HepG2 (cell line): ENCODE measurements around the gene CISD3. TPM values are rescaled to one million over a fixed set of nuclear protein-coding genes. Genes with fewer than 3 reads are reported as not detected.
A peak's percentile ranks its signal among the peaks of the same experiment; 100 is the strongest.

ENCODE experiments used
- ATAC-seq: fragments of 200-7000 bp; cut with Tn5 transposase; 3 replicates; pipeline ENCODE4 v1.9.1; 2020; ENCODE audit warnings: mild to moderate bottlenecking, moderate library complexity
- BruUV-seq: library from RNA; stranded (reverse); fragments of 400-500 nt; replicated peaks from 2 replicates; lab custom pipeline; 2021; lab: Mats Ljungman, UMichigan
- CTCF ChIA-PET: fragments of 300-600 bp; formaldehyde crosslinking; extraction: SDS; loops from one replicate; lab custom pipeline; 2021; ENCODE audit warnings: low total read pairs, inconsistent platforms, low intra/inter-chr PET ratio; lab: Yijun Ruan, JAX
- POLR2A ChIA-PET: fragments of 350-600 bp; sonication (Branson Sonifier 250); formaldehyde crosslinking; loops from one replicate; lab custom pipeline; 2020; ENCODE audit warnings: antibody characterized with exemption, inconsistent platforms; lab: Yijun Ruan, JAX
- DNase-seq: peaks from one replicate; pipeline ENCODE4 v3.0.0-alpha.2; 2015; ENCODE audit warnings: low spot score
- FAIRE-seq: peaks from 3 replicates; lab custom pipeline; 2011; peaks lifted over from hg19 to GRCh38; lab: Jason Lieb, UNC
- H2AFZ ChIP-seq: one replicate; pipeline ENCODE4 v1.6.1; 2011; ENCODE audit warnings: low read length, inconsistent platforms
- H3K27ac ChIP-seq: fragments of 300-600 bp; 3 replicates; pipeline ENCODE4 v1.8.0; 2011; ENCODE audit warnings: mixed run types, mild to moderate bottlenecking, mixed read lengths, low read length, inconsistent platforms; ENCODE audit not compliant: insufficient read depth; ENCODE audit errors: extremely low read length
- H3K27me3 ChIP-seq, 2 experiments: fragments of 200-600 bp in 1 of 2; 2 replicates in 1 of 2; 3 replicates in 1 of 2; pipeline versions ENCODE4 v1.6.0 to v1.8.0; 2011; ENCODE audit warnings: low read length in 2 of 2, mild to moderate bottlenecking in 2 of 2, moderate library complexity in 2 of 2, inconsistent platforms in 1 of 2; ENCODE audit not compliant: insufficient read depth in 2 of 2, control insufficient read depth in 1 of 2
- H3K36me3 ChIP-seq, 2 experiments: fragments of 200-600 bp in 1 of 2; replicated peaks in 1 of 2; 2 replicates in 1 of 2; 3 replicates in 1 of 2; pipeline versions ENCODE4 v1.5.1 to v1.8.0; 2011; ENCODE audit warnings: low read length in 2 of 2, inconsistent platforms in 1 of 2; ENCODE audit not compliant: insufficient read depth in 2 of 2, control insufficient read depth in 1 of 2
- H3K4me1 ChIP-seq: 2 replicates; pipeline ENCODE4 v1.5.1; 2012; ENCODE audit warnings: low read length, inconsistent platforms; ENCODE audit not compliant: insufficient read depth
- H3K4me2 ChIP-seq: 2 replicates; pipeline ENCODE4 v1.6.0; 2011; ENCODE audit warnings: low read depth, low read length, inconsistent platforms
- H3K4me3 ChIP-seq, 3 experiments: fragments of 200-600 bp in 1 of 3; sonication (generic), shearing (Covaris generic) in 1 of 3; replicated peaks in 1 of 3; 2 replicates each; pipeline ENCODE4 v1.5.1; 2011 to 2016; ENCODE audit warnings: low read length in 3 of 3, inconsistent platforms in 2 of 3, low read depth in 2 of 3, mild to moderate bottlenecking in 2 of 3, control low read depth in 1 of 3, mixed read lengths in 1 of 3; ENCODE audit not compliant: insufficient read depth in 1 of 3
- H3K79me2 ChIP-seq: one replicate; pipeline ENCODE4 v1.6.1; 2011; ENCODE audit warnings: low read length, inconsistent platforms; ENCODE audit not compliant: insufficient read depth
- H3K9ac ChIP-seq: 2 replicates; pipeline ENCODE4 v1.6.0; 2011; ENCODE audit warnings: mild to moderate bottlenecking, low read depth, low read length, inconsistent platforms; ENCODE audit not compliant: insufficient read depth
- H3K9me3 ChIP-seq: 2 replicates; pipeline ENCODE4 v1.5.1; 2012; ENCODE audit warnings: mild to moderate bottlenecking, low read length
- H4K20me1 ChIP-seq: 2 replicates; pipeline ENCODE4 v1.6.0; 2011; ENCODE audit warnings: inconsistent platforms, mild to moderate bottlenecking, low read length, moderate library complexity; ENCODE audit not compliant: insufficient read depth
- AGO1 ChIP-seq: fragments of 200-400 bp; formaldehyde crosslinking; IDR thresholded peaks from 2 replicates; pipeline ENCODE4 v1.6.1; 2017; ENCODE audit warnings: mild to moderate bottlenecking, low read depth, low read length, moderate library complexity; ENCODE audit not compliant: poor library complexity, severe bottlenecking
- AGO2 ChIP-seq: fragments of 200-400 bp; formaldehyde crosslinking; optimal IDR thresholded peaks from 2 replicates; pipeline ENCODE3; 2017; ENCODE audit warnings: mild to moderate bottlenecking, low read depth, low read length, moderate library complexity
- AKAP8 ChIP-seq: sonication (generic); formaldehyde crosslinking; IDR thresholded peaks from 2 replicates; pipeline ENCODE4 v1.5.1; 2020; ENCODE audit warnings: mild to moderate bottlenecking, missing genetic modification reagents
- CBX1 ChIP-seq: IDR thresholded peaks from one replicate; pipeline ENCODE4 v1.6.1; 2016; ENCODE audit warnings: antibody characterized with exemption, low read depth
- KLF6 ChIP-seq: IDR thresholded peaks from 2 replicates; pipeline ENCODE4 v1.8.0; 2016; ENCODE audit warnings: missing biosample characterization, missing genetic modification reagents
- MYNN ChIP-seq: sonication (generic); formaldehyde crosslinking; IDR thresholded peaks from 2 replicates; pipeline ENCODE4 v1.4.0; 2020; ENCODE audit warnings: mild to moderate bottlenecking, low read depth, missing genetic modification reagents
- NONO ChIP-seq, 2 experiments: fragments of 450-650 bp in 1 of 2; sonication (generic) in 1 of 2; formaldehyde crosslinking in 1 of 2; IDR thresholded peaks in 1 of 2; conservative IDR thresholded peaks in 1 of 2; 2 replicates each; pipeline versions ENCODE4 v1.6.1 to v1.8.0; 2017 to 2022; ENCODE audit warnings: mild to moderate bottlenecking in 1 of 2, missing genetic modification reagents in 1 of 2, moderate library complexity in 1 of 2
- PCBP2 ChIP-seq: fragments of 200-400 bp; formaldehyde crosslinking; optimal IDR thresholded peaks from 2 replicates; pipeline ENCODE3; 2018; ENCODE audit warnings: low read length, low read depth; ENCODE audit not compliant: poor library complexity, severe bottlenecking
- POLR2A ChIP-seq, 2 experiments: IDR thresholded peaks; 2 replicates each; pipeline ENCODE4 v1.6.1; 2011; ENCODE audit warnings: low read depth in 2 of 2, low read length in 2 of 2, mild to moderate bottlenecking in 1 of 2, moderate library complexity in 1 of 2; ENCODE audit not compliant: insufficient read depth in 1 of 2
- POLR2G ChIP-seq: fragments of 200-400 bp; formaldehyde crosslinking; IDR thresholded peaks from 2 replicates; pipeline ENCODE4 v1.6.1; 2018; ENCODE audit warnings: mild to moderate bottlenecking, low read depth, low read length, moderate library complexity
- REPIN1 ChIP-seq: sonication (generic); formaldehyde crosslinking; IDR thresholded peaks from 2 replicates; pipeline ENCODE4 v1.8.0; 2022; ENCODE audit warnings: missing genetic modification reagents, low read depth, mild to moderate bottlenecking, borderline replicate concordance
- SIX4 ChIP-seq: sonication (generic); formaldehyde crosslinking; IDR thresholded peaks from 2 replicates; pipeline ENCODE4 v1.4.0; 2020; ENCODE audit warnings: missing genetic modification reagents
- THYN1 ChIP-seq: sonication (generic); formaldehyde crosslinking; IDR thresholded peaks from 2 replicates; pipeline ENCODE4 v1.8.1; 2023; ENCODE audit warnings: low read depth, mild to moderate bottlenecking, moderate library complexity, missing genetic modification reagents, borderline replicate concordance
- ZBTB7B ChIP-seq: sonication (generic); formaldehyde crosslinking; IDR thresholded peaks from 2 replicates; pipeline ENCODE4 v1.4.0; 2020; ENCODE audit warnings: missing genetic modification reagents
- ZFP91 ChIP-seq: sonication (generic); formaldehyde crosslinking; IDR thresholded peaks from 2 replicates; pipeline ENCODE4 v1.9.0; 2022; ENCODE audit warnings: missing genetic modification reagents, mild to moderate bottlenecking, borderline replicate concordance
- ZNF3 ChIP-seq: IDR thresholded peaks from 2 replicates; pipeline ENCODE4 v1.7.0; 2017; ENCODE audit warnings: inconsistent platforms
- ZNF317 ChIP-seq: sonication (generic); formaldehyde crosslinking; IDR thresholded peaks from 2 replicates; pipeline ENCODE4 v1.5.0; 2020; ENCODE audit warnings: mild to moderate bottlenecking, missing genetic modification reagents
- ZNF484 ChIP-seq: sonication (generic); formaldehyde crosslinking; IDR thresholded peaks from 2 replicates; pipeline ENCODE4 v1.5.1; 2020; ENCODE audit warnings: mild to moderate bottlenecking, low read depth, missing genetic modification reagents, borderline replicate concordance
- ZNF569 ChIP-seq: sonication (generic); formaldehyde crosslinking; IDR thresholded peaks from 2 replicates; pipeline ENCODE4 v1.5.0; 2020; ENCODE audit warnings: mild to moderate bottlenecking, missing genetic modification reagents, moderate library complexity, borderline replicate concordance
- ZNF749 ChIP-seq: sonication (generic); formaldehyde crosslinking; IDR thresholded peaks from 2 replicates; pipeline ENCODE4 v1.8.0; 2022; ENCODE audit warnings: mild to moderate bottlenecking, missing genetic modification reagents, moderate library complexity, borderline replicate concordance
- ZNF75D ChIP-seq: sonication (generic); formaldehyde crosslinking; IDR thresholded peaks from 2 replicates; pipeline ENCODE4 v1.8.1; 2023; ENCODE audit warnings: missing genetic modification reagents, mild to moderate bottlenecking, borderline replicate concordance
- ZNF841 ChIP-seq: sonication (generic); formaldehyde crosslinking; IDR thresholded peaks from 2 replicates; pipeline ENCODE4 v1.8.1; 2023; ENCODE audit warnings: missing genetic modification reagents, borderline replicate concordance
- WGBS: methylation state at CpG from one replicate; pipeline ENCODE4 v1.1.6; 2017; ENCODE audit warnings: low lambda C conversion rate; 5-methylcytosine and 5-hydroxymethylcytosine counted together
- in situ Hi-C: cut with HindIII; loops from 2 replicates; pipeline ENCODE4 v1.10.0; 2017; ENCODE audit warnings: low pct_unique_long_range_greater_than_20kb; ENCODE audit not compliant: extremely low pct_ligation_motif_present
- intact Hi-C: fragments of 100-400 bp; cut with micrococcal nuclease; formaldehyde crosslinking; loops from one replicate; pipeline ENCODE4 v1.10.0; 2022; ENCODE audit not compliant: unreplicated experiment
- polyA plus RNA-seq, 8 experiments: library from polyadenylated mRNA; depleted of rRNA in 3 of 8; stranded (reverse) in 7 of 8; unstranded in 1 of 8; fragments of >200 nt; fragmentation: Illumina TruSeq in 4 of 8; extraction: Trizol in 4 of 8; gene quantifications; 2 replicates each; pipeline versions ENCODE4 v1.2.1 to v1.2.3, GENCODE V29; 2011 to 2016; ENCODE audit warnings: low read depth in 4 of 8, missing spikeins in 1 of 8, mixed read lengths in 1 of 8; ENCODE audit not compliant: insufficient read depth in 1 of 8
- total RNA-seq, 5 experiments: library from RNA; depleted of rRNA; stranded (reverse); fragments of >200 nt; fragmentation: Illumina TruSeq; extraction: Trizol; gene quantifications; 2 replicates each; pipeline ENCODE4 v1.2.3, GENCODE V29; 2016; ENCODE audit warnings: low read depth in 1 of 5

The CISD3 gene
- total and polyA plus RNA-seq, 2 of the 13 experiments (the other 11 are each of a cell fraction or from before 2014, with no cell fraction given) = 30.0 to 34.1 TPM

- TF ChIP-seq PCBP2 = peak; percentile 71
- peak; percentile 60; the same call in 1 of the 2 replicates for TF ChIP-seq ZNF484 (CRISPR knock-in tag)
- TF ChIP-seq KLF6 = no peak
- 0 out of 2 replicates have a peak, but pooled peaks have one; percentile 32 for TF ChIP-seq ZNF317 (CRISPR knock-in tag)
- no peak for TF ChIP-seq ZNF749 (CRISPR knock-in tag)
- TF ChIP-seq ZNF3 (CRISPR knock-in tag) = no peak
- no peak for TF ChIP-seq ZNF569
- peak; percentile 19; the same call in 1 of the 2 replicates for TF ChIP-seq REPIN1
- no peak for TF ChIP-seq MYNN (CRISPR knock-in tag)
- TF ChIP-seq THYN1 (CRISPR knock-in tag) = no peak
- no peak for TF ChIP-seq CBX1
Observed at GRCh38 chr17:38735161-38735997, 5.2 kb downstream of the CISD3 start (continued).

- ChIA-PET CTCF (no interaction called here), POLR2A (no interaction called here)
- Histone ChIP-seq H3K27me3 (no peaks in the 10 kb centered on the region), H3K4me1 (peaks cover 41% of the 10 kb centered on the region), H3K4me3 (no peak overlapping the region), H3K4me2 (no peak overlapping the region), H3K36me3 (peaks cover 30 to 64% of the 10 kb centered on the region in 2 experiments), H3K27ac (no peak overlapping the region), H3K9me3 (no peaks in the 10 kb centered on the region), H2AFZ (no peak overlapping the region), H4K20me1 (peaks cover 38% of the 10 kb centered on the region), H3K9ac (no peak overlapping the region), H3K79me2 (peaks cover 35% of the 10 kb centered on the region)
- ATAC-seq = no peak
- BruUV-seq = no TSS peak
- no peak for DNase-seq
- in situ Hi-C loops (no loop called here), intact Hi-C loops (no loop called here)
- no peak for FAIRE-seq
- 96% methylated on average over 14 of the region's 14 CpGs for WGBS
- TF ChIP-seq AKAP8 (CRISPR knock-in tag) = 0 out of 2 replicates have a peak, but pooled peaks have one; percentile 45
- TF ChIP-seq NONO (IDR thresholded peaks at IDR 0.05) = no peak
- 0 out of 2 replicates have a peak, but pooled peaks have one; percentile 20 for TF ChIP-seq NONO (CRISPR knock-in tag; conservative IDR thresholded peaks at IDR 0.05)
- TF ChIP-seq ZBTB7B = no peak
- TF ChIP-seq AGO2 = peak; percentile 59
- no peak for TF ChIP-seq ZNF841 (CRISPR knock-in tag)
- 0 out of 2 replicates have a peak, but pooled peaks have one; percentile 21 for TF ChIP-seq ZFP91
- no peak for TF ChIP-seq SIX4
- TF ChIP-seq AGO1 = peak; percentile 59
- TF ChIP-seq ZNF75D = 0 out of 2 replicates have a peak, but pooled peaks have one; percentile 37
- TF ChIP-seq POLR2A (IDR thresholded peaks at IDR 0.05; ENCODE audit: insufficient read depth in 1 of 2, low read depth in 2 of 2, low read length in 2 of 2) = peak; percentile 5 to 44; a peak in 1 of 4 replicates
- 0 out of 2 replicates have a peak, but pooled peaks have one; percentile 18 for TF ChIP-seq POLR2G
Observed at GRCh38 chr17:38738007-38738662, 8.0 kb downstream of the CISD3 start.
